ENCODE measurements around the gene DUSP21.

DNA sequence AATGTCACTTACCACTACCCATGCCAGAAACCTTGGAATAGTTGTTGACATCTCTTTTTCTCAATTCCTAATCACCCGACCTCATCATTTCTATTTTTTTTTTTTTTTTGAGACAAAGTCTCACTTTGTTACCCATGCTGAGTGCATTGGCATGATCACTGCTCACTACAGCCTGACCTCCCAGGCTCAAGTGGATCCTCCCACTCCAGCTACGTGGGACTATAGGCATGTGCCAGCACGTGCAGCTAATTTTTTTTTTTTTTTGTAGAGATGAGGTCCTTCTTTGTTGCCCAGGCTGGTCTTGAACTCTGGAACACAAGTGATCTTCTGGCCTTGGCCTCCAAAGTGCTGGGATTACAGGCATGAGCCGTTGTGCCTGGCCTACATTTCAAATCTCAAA is 41.1 kb downstream of the DUSP21 start:
- TF ChIP-seq, protein P1, sequence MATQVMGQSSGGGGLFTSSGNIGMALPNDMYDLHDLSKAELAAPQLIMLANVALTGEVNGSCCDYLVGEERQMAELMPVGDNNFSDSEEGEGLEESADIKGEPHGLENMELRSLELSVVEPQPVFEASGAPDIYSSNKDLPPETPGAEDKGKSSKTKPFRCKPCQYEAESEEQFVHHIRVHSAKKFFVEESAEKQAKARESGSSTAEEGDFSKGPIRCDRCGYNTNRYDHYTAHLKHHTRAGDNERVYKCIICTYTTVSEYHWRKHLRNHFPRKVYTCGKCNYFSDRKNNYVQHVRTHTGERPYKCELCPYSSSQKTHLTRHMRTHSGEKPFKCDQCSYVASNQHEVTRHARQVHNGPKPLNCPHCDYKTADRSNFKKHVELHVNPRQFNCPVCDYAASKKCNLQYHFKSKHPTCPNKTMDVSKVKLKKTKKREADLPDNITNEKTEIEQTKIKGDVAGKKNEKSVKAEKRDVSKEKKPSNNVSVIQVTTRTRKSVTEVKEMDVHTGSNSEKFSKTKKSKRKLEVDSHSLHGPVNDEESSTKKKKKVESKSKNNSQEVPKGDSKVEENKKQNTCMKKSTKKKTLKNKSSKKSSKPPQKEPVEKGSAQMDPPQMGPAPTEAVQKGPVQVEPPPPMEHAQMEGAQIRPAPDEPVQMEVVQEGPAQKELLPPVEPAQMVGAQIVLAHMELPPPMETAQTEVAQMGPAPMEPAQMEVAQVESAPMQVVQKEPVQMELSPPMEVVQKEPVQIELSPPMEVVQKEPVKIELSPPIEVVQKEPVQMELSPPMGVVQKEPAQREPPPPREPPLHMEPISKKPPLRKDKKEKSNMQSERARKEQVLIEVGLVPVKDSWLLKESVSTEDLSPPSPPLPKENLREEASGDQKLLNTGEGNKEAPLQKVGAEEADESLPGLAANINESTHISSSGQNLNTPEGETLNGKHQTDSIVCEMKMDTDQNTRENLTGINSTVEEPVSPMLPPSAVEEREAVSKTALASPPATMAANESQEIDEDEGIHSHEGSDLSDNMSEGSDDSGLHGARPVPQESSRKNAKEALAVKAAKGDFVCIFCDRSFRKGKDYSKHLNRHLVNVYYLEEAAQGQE (IDR thresholded peaks at IDR 0.05; ENCODE audit: low read depth), result no peak
- TF ChIP-seq FOXM1 (IDR thresholded peaks at IDR 0.05; ENCODE audit: borderline replicate concordance, low read depth) (no peak), NFIC (IDR thresholded peaks at IDR 0.05) (no peak), CREB1 (IDR thresholded peaks at IDR 0.05; ENCODE audit: low read depth) (no peak), RAD21 (IDR thresholded peaks at IDR 0.05; ENCODE audit: low read depth) (no peak), ZBTB7A (IDR thresholded peaks at IDR 0.05; ENCODE audit: low read depth) (no peak), TAF1 (IDR thresholded peaks at IDR 0.05; ENCODE audit: low read depth) (no peak)
- TF ChIP-seq, protein P2, sequence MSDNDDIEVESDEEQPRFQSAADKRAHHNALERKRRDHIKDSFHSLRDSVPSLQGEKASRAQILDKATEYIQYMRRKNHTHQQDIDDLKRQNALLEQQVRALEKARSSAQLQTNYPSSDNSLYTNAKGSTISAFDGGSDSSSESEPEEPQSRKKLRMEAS (IDR thresholded peaks at IDR 0.05), result no peak
- TF ChIP-seq, protein P3, sequence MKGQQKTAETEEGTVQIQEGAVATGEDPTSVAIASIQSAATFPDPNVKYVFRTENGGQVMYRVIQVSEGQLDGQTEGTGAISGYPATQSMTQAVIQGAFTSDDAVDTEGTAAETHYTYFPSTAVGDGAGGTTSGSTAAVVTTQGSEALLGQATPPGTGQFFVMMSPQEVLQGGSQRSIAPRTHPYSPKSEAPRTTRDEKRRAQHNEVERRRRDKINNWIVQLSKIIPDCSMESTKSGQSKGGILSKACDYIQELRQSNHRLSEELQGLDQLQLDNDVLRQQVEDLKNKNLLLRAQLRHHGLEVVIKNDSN (IDR thresholded peaks at IDR 0.05), result no peak
